Activated CD8-positive, alpha-beta memory T cell treated with anti-CD3 and anti-CD28 coated beads, Interleukin-2, amount 50 U/mL, for 4 hours (primary cell): Measurements from ENCODE around the gene LMNA.
"Not testable (repeated sequence)": the region's sequence is repeated elsewhere in the genome, so short reads cannot be mapped to it uniquely, and the experiment has no call there.

Source experiments
- DNase-seq: peaks from one replicate; pipeline ENCODE4 v3.0.0-alpha.2; 2020

The LMNA gene

DNA sequence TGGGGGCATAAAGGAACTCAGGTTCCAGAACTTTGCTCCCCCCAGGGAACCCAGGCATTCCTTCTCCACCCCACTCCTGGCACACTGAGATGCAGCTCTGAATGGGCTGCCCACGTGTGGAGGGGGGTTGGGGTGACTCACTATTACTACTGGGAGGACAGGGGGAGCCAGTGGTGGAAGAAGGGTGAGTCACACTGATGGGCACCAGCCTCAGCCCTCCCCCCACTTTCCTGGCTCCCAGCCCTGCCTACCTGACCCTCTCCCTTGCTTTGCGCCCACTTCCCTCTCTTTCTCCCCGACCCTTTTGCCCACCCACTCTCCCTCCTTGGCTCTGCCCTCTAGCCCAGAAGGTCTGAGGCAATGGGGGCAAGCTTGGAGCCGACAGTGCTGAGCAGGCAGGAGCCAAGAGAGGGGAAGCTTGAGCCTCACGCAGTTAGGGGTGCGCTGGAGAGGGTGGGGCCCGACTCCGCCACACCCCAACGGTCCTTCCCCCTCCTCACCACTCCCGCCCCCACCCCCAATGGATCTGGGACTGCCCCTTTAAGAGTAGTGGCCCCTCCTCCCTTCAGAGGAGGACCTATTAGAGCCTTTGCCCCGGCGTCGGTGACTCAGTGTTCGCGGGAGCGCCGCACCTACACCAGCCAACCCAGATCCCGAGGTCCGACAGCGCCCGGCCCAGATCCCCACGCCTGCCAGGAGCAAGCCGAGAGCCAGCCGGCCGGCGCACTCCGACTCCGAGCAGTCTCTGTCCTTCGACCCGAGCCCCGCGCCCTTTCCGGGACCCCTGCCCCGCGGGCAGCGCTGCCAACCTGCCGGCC is at the start of gene LMNA:
Gene LMNA (plus strand): TSS at position 611 of the 818 bp plus-strand sequence. CDS start 208 bp downstream, outside the sequence.
- peak; percentile 81 for DNase-seq

DNA sequence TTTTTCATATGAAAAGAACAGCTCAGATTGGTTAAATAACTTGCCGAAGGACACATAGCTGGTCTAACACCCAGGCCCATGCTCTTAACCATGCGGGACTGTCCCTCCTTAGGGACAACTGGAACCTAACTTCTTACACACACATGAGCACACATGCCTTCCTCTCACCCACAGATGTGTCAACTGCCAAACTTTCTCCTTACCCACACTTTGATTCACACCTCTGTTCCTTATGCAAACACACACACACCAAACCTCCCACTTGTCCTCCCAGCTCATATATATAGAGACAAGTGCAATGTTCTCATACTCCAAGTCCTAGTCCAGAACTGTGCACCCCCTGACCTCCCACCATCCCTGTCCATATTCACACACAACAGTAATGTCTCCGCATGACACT is 49.3 kb upstream of the LMNA start:
- no peak for DNase-seq

DNA sequence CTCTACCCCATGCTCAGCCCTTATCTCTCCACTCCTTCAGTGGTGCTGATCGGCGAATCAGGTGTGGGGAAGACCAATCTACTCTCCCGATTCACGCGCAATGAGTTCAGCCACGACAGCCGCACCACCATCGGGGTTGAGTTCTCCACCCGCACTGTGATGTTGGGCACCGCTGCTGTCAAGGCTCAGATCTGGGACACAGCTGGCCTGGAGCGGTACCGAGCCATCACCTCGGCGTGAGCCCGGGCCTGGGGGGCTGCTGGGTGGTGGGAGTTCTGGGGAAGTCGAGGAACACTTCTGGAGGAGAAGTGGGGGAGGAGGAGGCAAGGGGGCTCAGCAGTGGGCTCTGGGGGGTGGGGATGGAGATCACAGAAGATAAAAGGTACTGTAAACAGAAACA is 48.6 kb upstream of the LMNA start:
- no peak for DNase-seq

DNA sequence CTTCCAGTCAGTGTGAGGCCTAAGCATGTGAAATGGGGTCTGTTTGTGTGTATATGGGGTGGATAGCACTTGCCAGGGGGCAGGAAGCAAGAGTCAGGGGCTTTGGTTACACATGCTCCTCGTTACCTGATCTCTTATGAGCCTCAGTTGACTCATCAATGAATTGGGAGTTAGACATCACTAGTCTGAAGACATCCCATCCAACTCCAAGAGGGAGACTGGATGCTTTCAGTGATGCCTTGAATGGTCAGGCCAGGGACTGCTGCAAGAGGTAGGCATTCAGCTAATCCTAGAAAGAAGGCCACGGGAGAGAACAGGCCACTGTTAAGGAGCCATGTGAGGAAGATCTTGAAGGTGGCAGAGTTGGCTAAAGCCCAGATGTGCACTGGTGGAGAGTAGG is 47.2 kb upstream of the LMNA start:
- DNase-seq = no peak

DNA sequence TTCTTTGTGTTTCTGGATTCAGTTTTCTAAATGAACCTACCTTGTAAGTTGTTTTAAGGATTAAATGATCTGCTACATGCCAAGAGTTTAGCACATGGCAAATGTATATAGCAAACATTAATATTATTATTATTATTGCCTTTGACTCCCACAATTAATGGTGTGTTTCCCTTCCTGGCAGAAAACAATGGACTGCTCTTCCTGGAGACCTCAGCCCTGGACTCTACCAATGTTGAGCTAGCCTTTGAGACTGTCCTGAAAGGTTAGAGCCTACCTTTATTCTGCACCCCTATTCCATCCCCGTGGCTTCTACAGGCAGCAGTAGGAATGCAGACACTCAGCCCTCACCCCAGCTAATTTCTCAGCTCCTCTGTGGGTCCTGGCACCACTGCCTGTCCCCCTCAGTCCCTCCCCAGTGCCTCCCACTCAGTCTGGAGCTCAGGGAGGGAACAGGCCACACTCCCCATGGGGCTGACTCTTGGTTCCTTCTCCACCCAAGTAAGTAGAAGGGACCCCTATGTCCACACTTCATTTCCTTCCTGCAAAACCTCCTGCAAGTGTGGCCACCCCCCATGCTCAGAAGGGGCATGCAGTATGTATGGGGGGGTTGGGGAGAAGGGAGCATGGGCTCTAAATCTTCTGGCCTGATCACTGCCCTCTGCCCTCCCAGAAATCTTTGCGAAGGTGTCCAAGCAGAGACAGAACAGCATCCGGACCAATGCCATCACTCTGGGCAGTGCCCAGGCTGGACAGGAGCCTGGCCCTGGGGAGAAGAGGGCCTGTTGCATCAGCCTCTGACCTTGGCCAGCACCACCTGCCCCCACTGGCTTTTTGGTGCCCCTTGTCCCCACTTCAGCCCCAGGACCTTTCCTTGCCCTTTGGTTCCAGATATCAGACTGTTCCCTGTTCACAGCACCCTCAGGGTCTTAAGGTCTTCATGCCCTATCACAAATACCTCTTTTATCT is 44.7 kb upstream of the LMNA start:
- no peak for DNase-seq

DNA sequence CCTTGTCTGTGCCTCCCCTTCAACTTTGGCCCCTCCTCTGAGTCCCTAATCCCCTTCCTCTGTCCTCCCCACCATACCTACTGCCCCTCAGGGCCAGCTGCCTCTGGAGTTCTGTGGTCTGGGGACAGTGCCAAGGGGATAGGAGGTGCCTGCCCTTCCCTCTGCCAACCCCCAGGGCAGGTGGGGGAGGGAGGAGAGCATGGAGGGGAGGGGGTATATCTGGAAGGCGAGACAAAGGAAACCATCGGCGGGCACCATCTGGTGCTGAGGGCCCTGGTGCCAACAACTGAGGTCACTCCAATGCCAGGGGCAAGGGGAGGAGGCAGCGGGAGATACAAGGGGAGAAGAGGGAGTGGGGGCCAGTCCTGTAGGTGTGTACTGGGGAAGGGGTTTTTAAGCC is 44.0 kb upstream of the LMNA start:
- DNase-seq = no peak

DNA sequence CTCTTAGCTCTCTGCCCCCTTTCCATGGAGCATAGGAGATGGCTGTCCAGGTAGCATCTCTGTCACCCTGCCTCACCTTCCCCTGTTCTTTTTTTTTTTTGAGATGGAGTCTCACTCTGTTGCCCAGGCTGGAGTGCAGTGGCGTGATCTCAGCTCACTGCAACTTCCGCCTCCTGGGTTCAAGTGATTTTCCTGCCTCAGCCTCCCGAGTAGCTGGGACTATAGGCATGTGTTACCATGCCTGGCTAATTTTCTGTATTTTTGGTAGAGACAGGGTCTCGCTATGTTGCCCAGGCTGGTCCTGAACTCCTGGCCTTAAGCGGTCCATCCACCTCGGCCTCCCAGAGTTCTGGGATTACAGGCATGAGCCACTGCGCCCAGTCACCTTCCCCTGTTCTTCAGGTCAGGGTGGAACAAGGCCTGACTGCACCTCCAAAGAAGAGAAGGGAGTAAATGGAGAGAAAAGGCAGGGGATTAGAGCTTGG is 43.1 kb upstream of the LMNA start:
- DNase-seq = not testable (repeated sequence)

DNA sequence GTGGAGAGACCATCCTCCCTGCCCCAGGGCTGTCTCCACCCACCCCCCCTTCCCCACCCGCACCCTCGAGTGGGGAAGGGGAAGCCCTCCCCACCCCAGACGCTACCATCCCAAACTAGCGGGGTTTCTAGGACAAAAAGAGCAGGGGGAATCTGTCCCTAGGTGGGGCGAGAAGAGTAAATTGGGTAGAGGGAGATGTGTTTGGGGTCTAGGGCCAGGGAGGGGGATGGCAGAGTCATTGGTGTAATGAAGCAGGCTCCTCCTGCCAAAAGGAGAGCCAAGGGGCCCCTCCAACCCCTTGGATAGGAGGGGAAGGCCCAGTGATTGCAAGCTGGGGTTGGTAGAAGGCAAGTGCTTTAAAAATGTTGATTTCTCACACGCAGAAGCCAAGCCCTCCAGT is 42.3 kb upstream of the LMNA start:
- no peak for DNase-seq

DNA sequence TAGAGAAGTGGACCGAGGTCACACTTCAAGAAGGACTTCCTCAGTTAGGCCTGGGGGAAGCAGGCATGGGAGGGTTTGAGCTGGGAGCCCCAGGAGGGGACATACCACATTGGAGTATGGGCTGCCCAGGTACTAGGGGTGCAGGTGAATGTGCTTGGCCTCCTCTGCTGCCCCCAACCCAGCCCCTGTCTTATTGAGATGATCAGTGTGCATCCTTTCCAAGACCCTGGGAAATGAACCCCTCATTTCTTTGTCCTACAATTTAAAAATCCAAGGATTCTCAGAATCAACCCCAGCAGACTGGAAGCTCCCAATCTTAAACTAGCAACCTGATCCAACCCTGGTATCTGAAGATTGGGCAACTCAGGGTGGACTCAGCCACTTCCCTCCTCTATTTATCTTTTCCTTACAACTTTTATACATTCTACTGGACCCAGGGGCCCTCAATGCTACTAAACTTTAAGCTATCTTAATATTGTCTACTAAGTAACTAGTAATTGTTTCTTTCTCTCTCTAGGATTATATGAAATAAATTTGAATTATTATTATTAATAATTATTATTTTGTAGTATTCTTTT is 41.3 kb upstream of the LMNA start:
- no peak for DNase-seq

DNA sequence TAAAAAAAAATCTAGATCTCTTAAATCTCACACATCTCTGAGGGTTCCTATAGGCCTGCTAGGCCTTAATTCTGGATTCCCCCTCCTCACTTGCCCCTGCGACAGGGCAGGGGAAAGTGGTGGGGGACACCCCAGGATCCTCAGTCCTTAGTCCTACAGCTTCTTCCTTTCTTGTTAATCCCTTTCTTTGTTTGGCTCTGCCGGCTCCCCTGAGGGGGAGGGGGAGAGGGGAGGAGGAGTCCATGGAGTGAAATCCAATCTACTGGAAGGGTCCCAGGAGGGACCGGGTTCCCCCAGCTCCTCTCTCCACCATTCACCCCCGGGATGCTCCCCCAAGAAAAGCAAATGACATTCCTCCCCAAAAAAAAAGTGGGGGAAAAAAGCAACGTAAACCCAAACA is 40.8 kb upstream of the LMNA start:
- DNase-seq = no peak

DNA sequence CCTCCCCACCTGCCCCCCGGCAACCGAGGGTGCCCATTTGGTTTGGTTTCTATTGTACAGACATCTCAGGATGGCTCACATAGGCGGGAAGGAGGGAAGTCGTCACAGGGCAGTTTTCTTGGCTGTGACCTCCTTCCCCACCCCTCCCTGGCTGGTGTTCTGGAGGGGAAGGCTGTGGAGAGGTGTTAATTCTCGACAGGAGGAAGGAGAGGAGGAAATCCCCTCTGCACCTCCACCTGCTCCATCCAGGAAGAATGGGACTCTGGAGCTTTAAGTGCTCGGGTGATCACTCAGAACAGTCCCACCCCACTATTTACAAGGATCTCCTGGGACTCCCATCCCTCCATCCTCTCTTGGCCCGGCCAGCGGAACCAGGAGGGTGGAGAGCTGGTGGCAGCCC is 39.9 kb upstream of the LMNA start:
- no peak for DNase-seq

DNA sequence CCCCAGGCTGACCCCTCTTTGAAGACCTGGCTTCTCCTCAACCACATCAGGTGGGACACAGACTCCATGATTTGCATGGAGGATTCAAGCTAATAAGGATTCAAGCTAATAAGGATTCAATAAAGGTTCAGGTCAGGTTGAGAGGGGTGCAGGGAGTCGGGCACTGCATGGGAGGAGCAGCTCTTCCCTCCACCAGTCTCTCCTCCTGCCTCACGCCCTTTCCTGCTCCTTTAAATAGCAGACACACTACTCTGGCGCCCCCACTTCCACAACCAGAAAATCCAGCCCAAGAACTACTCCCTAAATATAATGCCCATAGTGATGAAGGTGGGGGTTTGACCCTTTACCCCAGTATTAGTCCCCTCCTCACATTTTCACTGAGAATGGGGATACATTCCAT is 39.3 kb upstream of the LMNA start:
- DNase-seq = no peak

DNA sequence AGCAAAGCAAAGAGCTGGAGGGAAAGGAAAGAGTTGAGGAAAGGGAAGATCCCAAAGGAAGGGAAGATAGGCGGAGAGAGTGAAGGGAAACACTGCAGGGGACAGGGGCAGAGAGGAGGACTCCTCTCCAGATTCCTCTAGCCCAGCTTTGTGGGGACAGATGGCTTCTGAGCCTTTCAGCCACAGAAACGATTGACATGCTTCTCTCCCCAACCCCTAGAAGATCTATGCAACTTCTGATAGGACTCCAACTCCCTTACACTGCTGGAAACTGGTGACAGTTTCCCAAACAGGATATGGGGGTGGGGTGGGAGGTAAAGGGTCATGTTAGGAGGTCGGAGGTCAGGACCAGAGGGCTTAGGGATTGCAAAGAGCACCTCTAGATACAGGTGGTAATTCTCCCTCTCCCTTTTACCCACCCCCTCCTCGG is 38.7 kb upstream of the LMNA start:
- no peak for DNase-seq

DNA sequence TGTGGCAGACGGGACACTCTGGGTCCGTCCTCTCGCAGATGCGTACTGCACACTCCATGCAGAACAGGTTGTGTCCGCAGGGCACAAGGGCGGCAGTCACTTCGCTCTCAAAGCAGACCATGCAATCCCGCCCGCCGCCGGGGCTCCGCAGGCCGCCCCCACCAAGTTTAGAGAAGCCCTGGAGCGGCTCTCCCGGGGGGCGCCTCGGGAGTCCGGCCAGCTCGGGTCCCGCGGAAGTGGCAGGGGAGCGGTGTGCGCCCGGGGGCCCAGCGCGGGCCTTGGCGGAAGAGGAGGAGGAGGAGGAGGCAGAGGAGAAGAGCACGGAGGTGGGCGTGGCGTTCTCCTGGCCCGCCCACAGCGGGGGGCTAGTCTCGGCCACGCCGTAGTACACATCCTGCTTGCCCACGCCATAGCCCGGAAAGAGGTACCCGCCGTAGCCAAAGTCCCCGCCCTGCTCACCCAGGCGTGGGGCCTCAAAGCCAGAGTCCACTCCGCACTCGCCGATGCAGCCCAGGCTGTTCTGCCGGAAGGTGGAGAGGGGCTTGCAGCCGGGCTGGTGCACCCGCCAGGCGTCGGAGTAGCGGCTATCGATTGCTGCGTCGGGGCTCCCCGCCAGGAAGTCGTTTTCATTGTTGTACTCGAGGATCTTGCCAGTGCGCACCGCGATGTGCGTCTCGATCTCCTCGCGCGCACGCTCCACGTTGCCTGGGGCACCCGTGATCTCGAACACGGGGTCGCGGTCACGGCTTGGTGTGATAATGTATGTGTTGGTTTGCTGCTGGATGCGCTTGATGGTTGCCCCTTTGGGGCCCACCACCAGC is 37.7 kb upstream of the LMNA start:
- no peak for DNase-seq

DNA sequence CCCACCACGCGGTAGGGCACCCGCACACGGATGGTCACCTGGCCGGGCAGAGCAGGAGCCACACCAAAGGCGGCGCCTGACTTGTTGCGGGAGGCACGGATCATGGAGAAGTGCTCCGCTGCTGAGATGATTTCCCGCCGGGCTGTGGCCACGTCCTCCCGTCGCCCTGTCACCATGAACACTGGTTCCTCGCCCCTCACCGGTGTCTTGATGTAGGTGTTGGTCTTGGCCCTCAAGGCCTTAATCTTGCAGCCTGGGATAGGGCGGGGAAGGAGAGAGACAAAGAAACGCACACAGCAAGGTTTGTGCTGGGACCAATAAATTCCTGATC is 37.1 kb upstream of the LMNA start:
- no peak for DNase-seq

DNA sequence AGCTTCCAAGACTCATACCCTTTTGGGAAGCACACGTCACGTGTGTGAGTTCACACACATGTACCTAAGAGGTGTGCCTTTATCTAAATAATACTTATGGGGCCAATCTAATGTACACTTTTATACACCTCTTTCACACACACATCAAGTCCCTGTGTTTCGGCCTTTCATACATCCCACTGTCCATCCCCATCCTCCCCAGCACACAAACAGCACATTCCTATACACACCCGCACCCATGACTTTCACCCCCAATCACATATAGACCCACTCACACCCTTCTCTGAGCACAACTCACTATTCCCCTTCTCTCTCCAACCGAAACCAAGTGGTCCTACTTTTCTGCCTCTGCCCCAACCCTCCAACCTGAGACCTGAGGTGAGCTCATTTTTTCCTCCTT is 35.8 kb upstream of the LMNA start:
- no peak for DNase-seq

DNA sequence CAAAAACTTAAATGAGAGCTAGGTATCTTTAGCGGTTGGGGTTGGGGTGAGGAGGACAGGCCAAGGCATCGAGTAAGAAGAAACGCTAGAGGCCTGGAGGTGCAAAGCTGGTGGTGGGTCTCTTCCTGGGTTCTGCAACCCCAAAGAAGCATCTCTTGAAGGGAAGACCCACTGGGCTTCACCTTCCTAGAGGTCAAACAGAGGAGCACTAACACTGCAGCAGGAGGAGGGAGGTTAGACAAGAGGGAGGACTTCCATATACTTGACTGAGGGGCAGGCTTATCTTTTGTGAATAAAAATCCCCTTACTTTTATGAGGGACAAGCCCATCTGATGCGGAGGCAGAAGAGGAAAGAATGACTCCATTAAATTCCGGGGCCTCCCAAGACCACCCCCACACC is 34.7 kb upstream of the LMNA start:
- DNase-seq = no peak

DNA sequence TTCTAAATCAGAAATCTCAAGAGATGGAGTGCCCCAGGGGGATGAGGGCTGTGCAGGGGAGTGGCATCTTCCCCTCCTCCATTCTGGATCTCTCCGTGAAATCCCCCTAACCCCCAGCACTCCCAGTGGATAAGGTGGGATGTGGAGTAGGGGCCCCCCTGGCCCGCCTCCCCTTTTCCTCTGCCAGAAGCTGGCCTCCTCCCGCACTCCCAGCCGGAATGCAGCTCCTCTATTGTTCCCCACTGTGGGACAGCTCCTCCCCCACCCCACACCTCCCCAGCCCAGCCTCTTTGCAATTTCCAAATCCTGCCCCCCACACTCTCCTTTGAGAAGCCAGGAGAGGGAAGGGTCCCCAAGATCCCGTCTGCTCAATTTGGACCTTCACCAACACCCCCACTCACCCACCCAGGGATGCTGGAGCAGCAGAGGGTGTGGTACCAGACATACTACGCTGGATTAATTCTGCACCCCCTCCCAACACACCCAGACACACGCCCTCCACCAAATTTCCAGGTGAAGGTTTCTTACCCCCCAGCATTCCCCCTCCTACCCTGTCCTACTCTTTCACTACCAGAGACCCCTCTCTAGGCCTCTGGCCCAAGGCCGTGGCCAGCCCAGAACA is 34.2 kb upstream of the LMNA start:
- DNase-seq = no peak

DNA sequence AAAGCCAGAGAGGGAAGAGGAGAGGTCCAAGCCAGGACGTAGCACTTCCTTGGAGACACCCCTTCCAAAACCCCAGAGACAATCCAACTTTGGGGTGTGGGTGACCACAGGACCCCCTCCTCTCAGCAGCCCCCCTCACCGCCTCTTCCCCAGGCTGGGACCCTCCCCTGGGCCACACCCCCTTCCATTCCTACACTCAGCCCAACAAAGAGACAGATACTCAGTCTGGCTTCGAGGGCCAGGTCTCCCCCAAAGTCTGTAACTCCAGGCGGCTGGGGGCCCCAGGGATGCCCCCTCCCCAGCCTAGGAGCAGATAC is 33.7 kb upstream of the LMNA start:
- no peak for DNase-seq

DNA sequence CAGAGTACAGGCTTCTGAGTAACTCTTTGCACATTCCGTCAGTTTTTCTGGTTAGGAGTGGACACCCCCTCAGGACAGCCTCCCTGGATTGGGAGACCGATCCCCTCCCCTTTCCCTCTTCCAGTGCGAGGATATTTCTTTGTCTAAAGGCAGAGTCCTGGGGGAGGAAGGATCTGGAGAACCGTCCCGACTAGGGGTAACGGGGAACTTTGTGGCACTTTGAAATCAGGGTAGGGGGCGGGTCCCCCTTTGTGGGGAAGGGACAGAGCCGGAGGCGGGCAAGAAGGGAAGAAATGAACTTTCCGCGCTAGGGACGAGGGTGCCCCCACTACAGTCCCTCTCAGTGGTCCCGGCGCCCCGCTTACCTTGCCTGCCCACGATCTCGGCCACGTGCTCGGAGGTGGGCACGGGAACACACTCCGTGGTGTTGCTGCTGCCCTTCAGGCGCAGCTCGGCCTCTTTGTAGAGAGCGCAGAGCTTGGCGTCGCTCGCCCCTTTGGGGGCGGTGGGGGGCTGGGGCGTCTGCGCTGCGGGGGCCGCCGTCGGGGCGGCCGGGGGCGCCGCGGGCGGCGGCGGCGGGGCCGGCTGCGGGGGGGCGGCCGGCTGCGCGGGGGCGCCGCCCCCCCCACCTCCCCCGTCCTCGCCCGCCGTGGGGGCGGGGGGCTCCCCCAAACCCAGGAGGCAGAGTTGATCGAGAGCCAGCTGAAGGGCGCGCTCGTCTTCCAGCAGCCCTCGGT is 33.2 kb upstream of the LMNA start:
- peak; percentile 38 for DNase-seq

DNA sequence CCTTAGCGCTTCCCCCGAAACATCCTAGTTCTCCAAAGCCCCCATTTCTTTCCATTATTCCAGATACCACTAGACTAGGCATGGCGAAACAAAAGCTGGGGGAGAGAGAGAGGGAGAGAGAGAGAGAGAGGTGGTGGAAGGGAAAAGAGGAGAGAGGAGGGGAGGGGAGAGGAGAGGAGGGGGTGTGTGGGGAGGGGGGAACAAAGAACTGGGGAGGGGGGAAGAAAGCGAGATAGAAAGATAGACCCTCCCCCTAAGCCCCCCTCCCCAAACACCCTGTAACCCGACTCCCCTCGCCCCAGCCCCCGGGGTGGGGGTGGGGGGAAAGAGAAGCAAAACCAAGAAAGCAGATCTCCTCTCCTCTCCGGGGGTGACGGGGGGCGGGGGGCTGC is 32.6 kb upstream of the LMNA start:
- no peak for DNase-seq
